HCT116 (cell line): ENCODE data around the gene INO80. TPM values are rescaled to one million over a fixed set of nuclear protein-coding genes. Genes with fewer than 3 reads are reported as not detected.

ENCODE experiments used
- ATAC-seq: fragments of 200-7000 bp; cut with Tn5 transposase; 2 replicates; pipeline ENCODE4 v1.9.1; 2020; ENCODE audit warnings: mild to moderate bottlenecking, moderate library complexity
- BruUV-seq: library from RNA; stranded (reverse); fragments of 400-500 nt; replicated peaks from 2 replicates; lab custom pipeline; 2021; lab: Mats Ljungman, UMichigan
- CTCF ChIA-PET: fragments of 300-600 bp; sonication (Branson Sonifier 250); formaldehyde crosslinking; loops from one replicate; lab custom pipeline; 2021; ENCODE audit warnings: antibody characterized with exemption; lab: Charles Lee
- POLR2A ChIA-PET: fragments of 300-600, 350-600 bp; sonication (Branson Sonifier 250); formaldehyde crosslinking; loops from one replicate; lab custom pipeline; 2021; ENCODE audit warnings: antibody characterized with exemption; lab: Charles Lee
- RAD21 ChIA-PET, 2 experiments: fragments of 300-600 bp; sonication (Branson Sonifier 250); formaldehyde crosslinking; loops; one replicate each; lab custom pipeline; 2023; ENCODE audit warnings: low total read pairs in 2 of 2; ENCODE audit not compliant: uncharacterized antibody in 2 of 2, unreplicated experiment in 2 of 2, low non-redundant PET in 1 of 2; lab: Charles Lee
- DNase-seq: peaks from one replicate; pipeline ENCODE4 v3.0.0-alpha.2; 2010; ENCODE audit warnings: low read depth, low spot score
- H2AFZ ChIP-seq: fragments of 200-600 bp; shearing (Covaris generic), sonication (generic); 2 replicates; pipeline ENCODE4 v1.6.1; 2017; ENCODE audit warnings: low read depth, mixed run types, mixed read lengths, antibody characterized with exemption, low read length; ENCODE audit not compliant: poor library complexity, severe bottlenecking
- H3K27ac ChIP-seq: 2 replicates; pipeline ENCODE4 v1.5.1; 2012; ENCODE audit warnings: low read depth, low read length
- H3K27me3 ChIP-seq: fragments of 200-600 bp; sonication (generic); 2 replicates; pipeline ENCODE4 v1.6.1; 2016; ENCODE audit warnings: mixed run types, low read length, mixed read lengths; ENCODE audit not compliant: insufficient read depth
- H3K36me3 ChIP-seq, 2 experiments: fragments of 200-500 bp in 1 of 2; fragments of 200-600 bp in 1 of 2; sonication (Bioruptor generic) in 1 of 2; sonication (generic) in 1 of 2; 2 replicates each; pipeline versions ENCODE4 v1.5.1 to v1.6.1; 2014 to 2016; ENCODE audit warnings: low read length in 2 of 2, inconsistent platforms in 1 of 2, mixed read lengths in 1 of 2, mixed run types in 1 of 2; ENCODE audit not compliant: insufficient read depth in 2 of 2, control insufficient read depth in 1 of 2
- H3K4me1 ChIP-seq, 2 experiments: fragments of 200-600 bp in 1 of 2; sonication (generic) in 1 of 2; 2 replicates each; pipeline versions ENCODE4 v1.5.1 to v1.6.1; 2012 to 2017; ENCODE audit warnings: low read length in 2 of 2, inconsistent platforms in 1 of 2, mild to moderate bottlenecking in 1 of 2, mixed read lengths in 1 of 2, mixed run types in 1 of 2, moderate library complexity in 1 of 2; ENCODE audit not compliant: insufficient read depth in 2 of 2, control insufficient read depth in 1 of 2
- H3K4me2 ChIP-seq: fragments of 200-600 bp; sonication (generic); 2 replicates; pipeline ENCODE4 v1.6.1; 2017; ENCODE audit warnings: mixed run types, low read length, mixed read lengths
- H3K4me3 ChIP-seq, 2 experiments: fragments of 200-600 bp in 1 of 2; sonication (generic) in 1 of 2; replicated peaks in 1 of 2; 2 replicates each; pipeline ENCODE4 v1.5.1; 2011 to 2016; ENCODE audit warnings: low read length in 2 of 2, control low read depth in 1 of 2, low read depth in 1 of 2, mild to moderate bottlenecking in 1 of 2, mixed read lengths in 1 of 2, mixed run types in 1 of 2
- H3K79me2 ChIP-seq: fragments of 200-600 bp; sonication (generic); 2 replicates; pipeline ENCODE4 v1.6.1; 2017; ENCODE audit warnings: mild to moderate bottlenecking, mixed run types, low read length, moderate library complexity, mixed read lengths; ENCODE audit not compliant: insufficient read depth
- H3K9ac ChIP-seq: fragments of 200-600 bp; sonication (generic); 2 replicates; pipeline ENCODE4 v1.6.1; 2016; ENCODE audit warnings: low read length, mixed read lengths
- H3K9me2 ChIP-seq: fragments of 200-600 bp; sonication (generic), shearing (Covaris generic); 2 replicates; pipeline ENCODE4 v1.6.1; 2017; ENCODE audit warnings: mixed run types, mild to moderate bottlenecking, moderate library complexity; ENCODE audit not compliant: insufficient read depth
- H3K9me3 ChIP-seq, 2 experiments: fragments of 200-500 bp in 1 of 2; fragments of 200-600 bp in 1 of 2; sonication (Bioruptor generic) in 1 of 2; sonication (generic) in 1 of 2; 2 replicates each; pipeline ENCODE4 v1.6.1; 2014 to 2017; ENCODE audit warnings: low read length in 2 of 2, mixed read lengths in 2 of 2, inconsistent platforms in 1 of 2, low read depth in 1 of 2, mild to moderate bottlenecking in 1 of 2, mixed run types in 1 of 2, moderate library complexity in 1 of 2; ENCODE audit not compliant: control insufficient read depth in 1 of 2, insufficient read depth in 1 of 2
- H4K20me1 ChIP-seq: fragments of 200-600 bp; sonication (generic), shearing (Covaris generic); 2 replicates; pipeline ENCODE4 v1.6.1; 2017; ENCODE audit warnings: mixed run types, mild to moderate bottlenecking, moderate library complexity; ENCODE audit not compliant: insufficient read depth
- CBX3 ChIP-seq: IDR thresholded peaks from 2 replicates; pipeline ENCODE4 v1.6.1; 2012; ENCODE audit warnings: low read depth
- CEBPB ChIP-seq: IDR thresholded peaks from 2 replicates; pipeline ENCODE4 v1.6.1; 2012; ENCODE audit warnings: low read depth
- EGR1 ChIP-seq: IDR thresholded peaks from 2 replicates; pipeline ENCODE4 v1.6.1; 2012; ENCODE audit warnings: low read depth
- EZH2 ChIP-seq: fragments of 200-600 bp; sonication (generic); IDR thresholded peaks from 2 replicates; pipeline ENCODE4 v1.6.1; 2017; ENCODE audit warnings: antibody characterized with exemption, mixed run types
- FOSL1 ChIP-seq: IDR thresholded peaks from 2 replicates; pipeline ENCODE4 v1.6.1; 2012; ENCODE audit warnings: low read depth
- JUND ChIP-seq: IDR thresholded peaks from 2 replicates; pipeline ENCODE4 v1.6.1; 2012
- POLR2AphosphoS5 ChIP-seq: IDR thresholded peaks from 2 replicates; pipeline ENCODE4 v1.6.1; 2011; ENCODE audit warnings: mild to moderate bottlenecking, low read depth, low read length, moderate library complexity
- SIN3A ChIP-seq: IDR thresholded peaks from 2 replicates; pipeline ENCODE4 v1.6.1; 2012; ENCODE audit warnings: low read depth
- SP1 ChIP-seq: IDR thresholded peaks from 2 replicates; pipeline ENCODE4 v1.6.1; 2012; ENCODE audit warnings: low read depth
- SRF ChIP-seq: IDR thresholded peaks from 2 replicates; pipeline ENCODE4 v1.6.1; 2012; ENCODE audit warnings: low read depth
- TCF7L2 ChIP-seq: IDR thresholded peaks from 2 replicates; pipeline ENCODE4 v1.7.0; 2011; ENCODE audit warnings: borderline replicate concordance, inconsistent platforms; ENCODE audit not compliant: insufficient read depth, insufficient read length; ENCODE audit errors: extremely low read depth
- YY1 ChIP-seq: IDR thresholded peaks from 2 replicates; pipeline ENCODE4 v1.6.1; 2011; ENCODE audit warnings: low read length, low read depth, moderate library complexity, mild to moderate bottlenecking; ENCODE audit not compliant: insufficient replicate concordance; ENCODE audit errors: extremely low read depth
- ZNF274 ChIP-seq: fragments of 200-500 bp; sonication (Bioruptor generic); IDR thresholded peaks from 2 replicates; pipeline ENCODE4 v1.6.1; 2014; ENCODE audit warnings: mild to moderate bottlenecking, low read depth, low read length, inconsistent platforms
- intact Hi-C: fragments of 100-400 bp; cut with micrococcal nuclease; formaldehyde crosslinking; loops from 2 replicates; pipeline ENCODE4 v1.10.0; 2022
- total RNA-seq: library from RNA; stranded (reverse); gene quantifications from one replicate; pipeline ENCODE4 v1.2.1, GENCODE V29; 2021; ENCODE audit not compliant: unreplicated experiment
- TF ChIP-seq, protein P1 (sequence below): IDR thresholded peaks from 2 replicates; pipeline ENCODE4 v1.6.1; 2012; ENCODE audit warnings: low read depth
- TF ChIP-seq, protein P2 (sequence below): IDR thresholded peaks from 2 replicates; pipeline ENCODE4 v1.6.1; 2012

INO80 gene
- total RNA-seq, 1 experiment from 2014 or later = 28.2 TPM

DNA sequence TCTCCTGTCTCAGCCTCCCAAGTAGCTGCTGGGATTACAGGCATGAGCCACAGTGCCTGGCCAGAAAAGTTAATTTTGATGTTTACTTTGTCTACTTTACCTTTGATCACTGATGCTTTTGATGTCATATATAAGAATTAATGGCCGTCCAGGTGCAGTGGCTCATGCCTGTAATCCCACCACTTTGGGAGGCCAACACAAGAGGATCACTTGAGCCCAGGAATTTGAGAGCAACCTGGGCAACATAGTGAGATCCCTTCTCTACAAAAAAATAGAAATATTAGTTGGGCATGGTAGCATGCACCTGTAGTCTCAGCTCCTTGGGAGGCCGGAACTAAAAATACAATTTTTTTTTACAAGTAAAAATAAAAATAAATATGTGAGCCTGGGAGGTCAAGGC, 6.8 kb upstream of the INO80 start:
- Histone ChIP-seq H3K79me2 (no peaks in the 10 kb centered on the region), H3K27ac (no peak overlapping the region), H3K9me3 (no peaks in the 10 kb centered on the region), H3K36me3 (no peaks in the 10 kb centered on the region), H3K4me2 (no peak overlapping the region), H4K20me1 (no peaks in the 10 kb centered on the region), H2AFZ (no peak overlapping the region), H3K9me2 (no peaks in the 10 kb centered on the region), H3K4me3 (no peak overlapping the region), H3K9ac (no peak overlapping the region), H3K27me3 (no peaks in the 10 kb centered on the region), H3K4me1 (peaks cover 0 to 12% of the 10 kb centered on the region in 2 experiments; a peak in 2 of 4 replicates)
- no peak for DNase-seq
- intact Hi-C loops = no loop called here
- CTCF ChIA-PET = no interaction called here
- no TSS peak for BruUV-seq
- RAD21 ChIA-PET = no interaction called here
- TF ChIP-seq CBX3 = no peak
- TF ChIP-seq SRF = no peak
- TF ChIP-seq ZNF274 = no peak
- no peak for TF ChIP-seq SP1
- no peak for TF ChIP-seq YY1
- TF ChIP-seq, protein P1, sequence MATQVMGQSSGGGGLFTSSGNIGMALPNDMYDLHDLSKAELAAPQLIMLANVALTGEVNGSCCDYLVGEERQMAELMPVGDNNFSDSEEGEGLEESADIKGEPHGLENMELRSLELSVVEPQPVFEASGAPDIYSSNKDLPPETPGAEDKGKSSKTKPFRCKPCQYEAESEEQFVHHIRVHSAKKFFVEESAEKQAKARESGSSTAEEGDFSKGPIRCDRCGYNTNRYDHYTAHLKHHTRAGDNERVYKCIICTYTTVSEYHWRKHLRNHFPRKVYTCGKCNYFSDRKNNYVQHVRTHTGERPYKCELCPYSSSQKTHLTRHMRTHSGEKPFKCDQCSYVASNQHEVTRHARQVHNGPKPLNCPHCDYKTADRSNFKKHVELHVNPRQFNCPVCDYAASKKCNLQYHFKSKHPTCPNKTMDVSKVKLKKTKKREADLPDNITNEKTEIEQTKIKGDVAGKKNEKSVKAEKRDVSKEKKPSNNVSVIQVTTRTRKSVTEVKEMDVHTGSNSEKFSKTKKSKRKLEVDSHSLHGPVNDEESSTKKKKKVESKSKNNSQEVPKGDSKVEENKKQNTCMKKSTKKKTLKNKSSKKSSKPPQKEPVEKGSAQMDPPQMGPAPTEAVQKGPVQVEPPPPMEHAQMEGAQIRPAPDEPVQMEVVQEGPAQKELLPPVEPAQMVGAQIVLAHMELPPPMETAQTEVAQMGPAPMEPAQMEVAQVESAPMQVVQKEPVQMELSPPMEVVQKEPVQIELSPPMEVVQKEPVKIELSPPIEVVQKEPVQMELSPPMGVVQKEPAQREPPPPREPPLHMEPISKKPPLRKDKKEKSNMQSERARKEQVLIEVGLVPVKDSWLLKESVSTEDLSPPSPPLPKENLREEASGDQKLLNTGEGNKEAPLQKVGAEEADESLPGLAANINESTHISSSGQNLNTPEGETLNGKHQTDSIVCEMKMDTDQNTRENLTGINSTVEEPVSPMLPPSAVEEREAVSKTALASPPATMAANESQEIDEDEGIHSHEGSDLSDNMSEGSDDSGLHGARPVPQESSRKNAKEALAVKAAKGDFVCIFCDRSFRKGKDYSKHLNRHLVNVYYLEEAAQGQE = no peak
- TF ChIP-seq EGR1 = no peak
- TF ChIP-seq SIN3A = no peak
- no peak for TF ChIP-seq CEBPB
- no peak for TF ChIP-seq TCF7L2
- no peak for TF ChIP-seq FOSL1
- no peak for TF ChIP-seq POLR2AphosphoS5
- TF ChIP-seq JUND = no peak
- no peak for TF ChIP-seq EZH2
- TF ChIP-seq, protein P2, sequence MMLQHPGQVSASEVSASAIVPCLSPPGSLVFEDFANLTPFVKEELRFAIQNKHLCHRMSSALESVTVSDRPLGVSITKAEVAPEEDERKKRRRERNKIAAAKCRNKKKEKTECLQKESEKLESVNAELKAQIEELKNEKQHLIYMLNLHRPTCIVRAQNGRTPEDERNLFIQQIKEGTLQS = no peak
- POLR2A ChIA-PET = no interaction called here
- ATAC-seq = no peak
